ENCODE measurements around the gene TMEM11.

The TMEM11 gene

GRCh38 chr17:21247552-21248258 lies 33.7 kb upstream of the TMEM11 start:
- no peak for DNase-seq (ENCODE audit: low spot score)
- TF ChIP-seq CTCF (IDR thresholded peaks at IDR 0.05; ENCODE audit: extremely low read depth, missing control alignments) = no peak

DNA sequence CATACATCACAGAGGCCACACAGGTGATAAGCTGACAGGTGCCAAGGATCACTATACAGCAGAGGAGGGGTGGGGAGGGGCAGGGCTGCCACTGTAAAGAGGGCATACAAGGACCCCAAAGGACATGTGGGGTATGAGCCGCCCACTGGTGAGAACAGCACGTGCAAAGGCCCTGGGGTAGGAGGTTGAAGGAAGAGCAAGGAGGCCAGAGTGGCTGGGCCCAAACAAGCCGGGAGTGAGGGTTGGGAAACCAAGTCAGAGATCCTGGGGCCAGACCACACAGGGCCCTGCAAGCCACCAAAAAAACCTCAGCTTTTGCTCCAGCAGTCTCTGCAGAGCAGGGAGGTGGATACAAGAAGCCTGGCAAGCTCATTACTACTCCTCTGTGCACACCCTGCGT lies 32.7 kb upstream of the TMEM11 start:
- no peak for DNase-seq (ENCODE audit: low spot score)
- TF ChIP-seq CTCF (IDR thresholded peaks at IDR 0.05; ENCODE audit: extremely low read depth, missing control alignments) = no peak

DNA sequence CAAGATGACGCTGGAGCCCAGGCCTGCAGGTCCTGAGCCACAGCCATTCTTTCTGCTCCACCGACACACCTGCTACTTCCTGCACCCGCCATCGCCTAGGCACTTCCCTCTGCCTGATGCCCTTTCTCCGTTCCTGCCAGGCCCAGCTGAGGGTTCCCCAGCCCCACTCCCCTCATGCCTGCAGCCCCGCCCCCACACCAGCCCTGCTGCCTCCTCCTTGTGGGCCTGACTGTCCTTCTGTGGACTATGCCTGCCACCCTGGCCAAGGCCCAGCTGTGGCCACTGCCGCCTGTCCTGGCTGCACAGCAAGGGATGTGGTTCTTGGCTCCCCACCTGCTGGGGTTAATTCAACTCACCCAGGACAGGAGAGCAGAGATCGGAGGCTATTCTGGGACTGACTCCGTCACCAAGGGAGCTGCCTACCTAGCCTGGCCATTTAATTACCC lies 31.7 kb upstream of the TMEM11 start:
- no peak for TF ChIP-seq CTCF (IDR thresholded peaks at IDR 0.05; ENCODE audit: extremely low read depth, missing control alignments)
- no peak for DNase-seq (ENCODE audit: low spot score)

DNA sequence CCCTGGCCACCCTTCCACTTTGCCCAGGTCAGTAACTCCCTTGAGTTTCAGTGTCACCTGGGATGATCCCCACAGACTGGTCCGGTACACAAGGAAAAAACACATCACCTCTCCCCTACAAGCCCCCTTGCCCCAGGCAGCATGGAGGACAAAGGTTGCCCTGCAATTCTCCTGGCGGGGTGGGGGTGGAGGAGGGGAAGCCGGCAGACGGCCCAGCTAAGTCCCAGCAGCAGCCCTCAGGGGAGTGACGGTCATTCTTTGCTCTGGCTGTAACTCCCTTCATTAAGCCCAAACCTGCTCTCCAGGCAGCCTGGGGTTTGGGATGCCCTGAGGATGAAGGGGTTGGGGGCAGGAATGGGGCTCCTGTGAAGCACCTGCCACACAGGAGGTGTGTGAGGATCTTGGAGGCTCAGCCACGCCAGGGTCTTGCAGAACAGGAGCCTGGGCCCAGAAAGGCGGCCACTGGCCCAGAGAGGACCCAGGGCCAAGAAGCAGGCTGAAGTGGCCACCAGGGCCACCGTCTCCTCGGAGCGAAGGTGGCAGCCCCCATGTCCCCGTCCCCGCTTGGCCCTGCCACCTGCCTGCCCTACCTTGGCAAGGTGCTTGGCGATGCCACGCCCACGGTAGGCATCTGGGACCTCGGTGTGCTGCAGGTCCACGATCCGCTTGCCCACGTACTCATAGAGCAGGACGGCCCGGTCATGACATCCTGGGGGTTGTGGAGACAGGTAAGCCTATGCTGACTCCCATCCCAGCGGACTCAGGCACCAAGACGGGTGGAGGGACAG lies 29.7 kb upstream of the TMEM11 start:
- DNase-seq (ENCODE audit: low spot score) = no peak
- no peak for TF ChIP-seq CTCF (IDR thresholded peaks at IDR 0.05; ENCODE audit: extremely low read depth, missing control alignments)

DNA sequence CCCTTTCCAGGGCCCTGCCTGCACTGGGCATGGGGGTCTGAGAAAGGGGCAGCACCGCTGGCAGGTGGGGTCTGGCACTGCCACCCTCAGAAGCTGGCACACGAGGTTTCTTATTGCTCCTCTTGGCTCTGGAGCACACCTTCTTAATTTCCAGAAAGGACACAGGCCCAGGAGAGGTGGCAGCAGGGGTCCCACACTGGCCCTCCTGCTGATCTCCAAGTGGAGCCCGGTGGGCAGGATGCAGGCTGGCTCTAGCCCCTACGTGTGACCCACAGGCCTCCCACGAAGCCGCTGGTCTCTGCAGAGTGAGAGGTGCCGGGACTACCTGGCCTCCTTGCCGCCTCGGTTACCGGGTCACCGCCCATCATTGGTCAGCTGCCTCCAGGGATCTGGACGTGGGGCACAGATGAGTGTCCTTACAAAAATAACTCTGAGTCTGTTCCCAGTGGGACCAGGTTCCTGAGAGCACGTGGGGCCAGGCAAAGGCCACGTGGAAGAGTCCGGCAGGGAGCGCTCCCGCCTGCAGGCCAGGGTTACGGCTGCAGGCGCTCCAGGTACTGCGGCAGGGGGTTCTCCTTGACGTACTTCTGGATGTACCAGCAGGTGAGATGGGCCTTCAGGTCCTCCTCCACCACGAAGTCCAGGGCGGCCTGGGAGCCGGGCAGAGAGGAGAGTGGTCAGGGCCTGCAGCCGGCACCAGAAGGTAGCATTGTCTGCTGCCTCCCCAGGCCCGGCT lies 29.0 kb upstream of the TMEM11 start:
- DNase-seq (ENCODE audit: low spot score) = no peak
- TF ChIP-seq CTCF (IDR thresholded peaks at IDR 0.05; ENCODE audit: extremely low read depth, missing control alignments) = no peak

- DNase-seq (ENCODE audit: low spot score) = no peak
- TF ChIP-seq CTCF (IDR thresholded peaks at IDR 0.05; ENCODE audit: extremely low read depth, missing control alignments) = no peak
Measured at GRCh38 chr17:21242026-21242697, 28.2 kb upstream of the TMEM11 start.
